ENCODE results near the gene STPG4.
"Not testable (repeated sequence)": the region's sequence is repeated elsewhere in the genome, so short reads cannot be mapped to it uniquely, and the experiment has no call there.

STPG4 gene

GRCh38 chr2:47173986-47174732 is 19.1 kb upstream of the STPG4 start:
- DNase-seq (ENCODE audit: low read depth, low spot score), result peak; percentile 41

DNA sequence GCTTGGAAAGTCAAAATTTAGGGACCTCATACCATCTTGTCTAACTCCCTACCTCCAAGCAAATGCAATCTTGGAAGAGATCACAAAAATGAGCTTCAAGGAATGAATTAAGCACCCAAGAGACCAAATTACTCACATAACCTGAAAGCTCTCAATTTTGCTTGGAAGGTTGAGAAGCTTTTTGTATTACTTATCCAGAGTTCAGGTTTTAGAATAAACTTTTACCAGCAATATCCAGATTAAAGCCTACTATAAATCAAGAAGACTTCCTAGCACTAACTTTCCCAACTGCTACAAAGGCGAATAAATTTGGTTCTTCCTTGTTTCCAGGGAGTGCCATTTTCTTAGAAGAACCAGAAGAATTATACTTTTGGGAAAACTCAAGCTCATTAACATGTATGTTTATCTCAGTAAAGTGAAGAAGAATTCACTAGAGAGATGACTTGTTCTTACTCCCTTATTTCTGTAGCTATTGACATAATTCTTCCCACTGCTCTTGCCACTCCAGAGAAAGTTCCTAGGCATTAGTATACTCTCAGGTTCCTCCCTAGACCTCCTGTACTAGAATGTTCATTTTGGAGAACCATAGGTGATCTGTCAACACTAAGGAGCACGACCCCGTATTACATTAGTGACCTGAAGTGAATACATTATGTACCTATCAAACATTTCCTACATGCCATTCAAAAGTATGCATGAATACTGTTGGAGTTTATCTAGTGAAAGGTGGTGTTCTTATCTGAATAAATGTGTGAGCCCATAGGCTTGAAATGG is 18.0 kb upstream of the STPG4 start:
- no peak for DNase-seq (ENCODE audit: low read depth, low spot score)

DNA sequence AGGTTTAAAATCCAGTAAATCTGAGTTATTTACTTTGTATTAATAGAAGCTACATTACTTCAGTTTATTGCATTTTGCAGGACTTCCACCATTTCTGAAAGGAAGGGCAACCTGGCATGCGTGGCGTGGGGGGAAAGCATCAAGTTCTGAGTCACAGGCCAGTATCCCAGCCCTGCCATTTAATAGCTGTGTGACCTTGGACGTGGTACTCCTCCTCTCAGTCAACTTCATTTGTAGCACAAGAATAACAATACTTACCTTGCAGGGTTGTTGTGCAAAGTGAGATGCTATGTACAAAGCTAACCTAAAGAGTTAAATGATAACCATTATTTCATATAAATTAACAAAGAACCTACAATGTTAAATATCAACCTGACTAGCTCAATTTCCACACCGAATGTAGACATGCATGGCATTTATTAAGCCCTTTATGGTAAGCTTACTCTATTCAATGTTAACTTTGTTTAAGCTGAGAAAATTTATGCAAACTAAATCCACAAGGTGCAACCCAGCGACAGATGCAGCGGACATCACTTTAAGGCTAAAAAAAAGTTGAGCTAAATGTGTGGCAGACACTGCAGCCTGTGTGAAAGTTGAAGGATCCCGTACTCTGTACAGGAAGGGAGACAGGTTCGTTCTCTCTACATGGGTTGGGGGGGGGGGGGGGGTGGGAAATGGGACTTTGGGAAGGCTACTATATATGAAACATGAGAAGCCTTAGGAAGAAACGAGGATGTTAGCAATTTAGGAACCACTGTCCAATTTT is 17.2 kb upstream of the STPG4 start:
- DNase-seq (ENCODE audit: low read depth, low spot score), result peak; percentile 37

GRCh38 chr2:47169784-47170183 is 14.7 kb upstream of the STPG4 start:
- DNase-seq (ENCODE audit: low read depth, low spot score), result no peak

DNA sequence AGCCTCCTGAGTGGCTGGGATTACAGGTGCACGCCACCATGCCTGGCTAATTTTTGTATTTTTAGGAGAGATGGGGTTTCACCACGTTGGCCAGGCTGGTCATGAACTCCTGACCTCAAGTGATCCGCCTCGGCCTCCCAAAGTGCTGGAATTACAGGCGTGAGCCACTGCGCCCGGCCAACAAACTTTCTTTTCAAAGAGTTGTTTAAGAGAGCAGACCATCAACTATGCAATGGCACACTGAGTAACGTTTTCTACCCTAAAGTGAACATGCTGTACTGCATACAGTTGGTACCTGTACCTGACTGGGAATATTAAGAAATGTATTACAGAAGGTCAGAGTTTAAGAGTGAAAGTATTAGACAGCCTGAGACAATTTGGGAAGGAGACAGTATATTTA is 13.8 kb upstream of the STPG4 start:
- not testable (repeated sequence) for DNase-seq (ENCODE audit: low read depth, low spot score)

DNA sequence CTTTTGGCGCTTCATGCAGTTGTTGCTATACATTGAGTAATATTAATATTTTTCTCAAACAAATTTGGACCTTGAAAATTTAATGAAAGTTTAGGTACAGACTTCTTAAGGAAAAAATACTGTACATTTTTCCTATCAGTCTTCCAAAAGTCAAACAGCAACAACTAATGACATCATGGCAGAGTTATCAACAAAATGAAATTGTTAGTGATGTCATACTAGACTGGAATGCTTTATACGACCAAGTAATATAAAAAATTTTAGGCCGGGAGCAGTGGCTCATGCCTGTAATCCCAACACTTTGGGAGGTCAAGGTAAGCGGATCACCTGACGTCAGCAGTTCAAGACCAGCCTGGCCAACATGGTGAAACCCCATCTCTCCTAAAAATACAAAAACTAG is 12.0 kb upstream of the STPG4 start:
- no peak for DNase-seq (ENCODE audit: low read depth, low spot score)

GRCh38 chr2:47165001-47165555 is 10.0 kb upstream of the STPG4 start:
- DNase-seq (ENCODE audit: low read depth, low spot score), result no peak

DNA sequence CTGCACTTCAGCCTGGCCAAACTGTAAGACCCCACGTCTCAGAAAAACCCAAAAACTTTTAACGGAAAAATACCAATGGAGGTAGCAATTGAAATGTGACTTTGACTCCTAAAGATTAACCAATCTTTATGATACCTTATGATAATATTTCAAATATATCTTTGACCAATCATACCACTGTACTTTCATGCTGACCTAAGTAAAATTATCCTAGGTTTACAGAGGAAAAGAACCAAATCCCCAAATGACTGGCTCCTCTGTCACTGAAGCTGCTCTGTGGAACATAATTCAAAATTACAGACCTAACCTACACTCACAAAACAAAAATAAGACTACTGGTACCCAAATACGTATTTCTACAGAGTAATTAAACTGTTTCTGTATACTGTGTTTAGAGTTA is 7.7 kb upstream of the STPG4 start:
- DNase-seq (ENCODE audit: low read depth, low spot score), result no peak

DNA sequence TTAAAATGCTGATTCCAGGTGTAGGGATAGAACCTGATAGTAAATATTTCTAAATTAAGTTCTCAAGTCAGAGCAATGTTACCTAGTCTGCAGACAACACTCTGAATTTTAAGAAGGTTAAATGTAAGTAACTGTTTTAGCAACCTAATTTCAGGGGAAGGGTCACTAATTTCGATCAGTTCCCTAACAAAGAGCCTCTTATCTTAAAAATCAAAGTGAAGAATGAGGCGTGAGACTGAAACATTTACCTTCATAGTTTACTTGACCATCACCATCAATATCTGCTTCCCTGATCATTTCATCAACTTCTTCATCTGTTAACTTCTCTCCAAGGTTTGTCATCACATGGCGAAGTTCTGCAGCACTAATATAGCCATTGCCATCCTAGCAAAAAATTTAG is 6.4 kb upstream of the STPG4 start:
- no peak for DNase-seq (ENCODE audit: low read depth, low spot score)

- no peak for DNase-seq (ENCODE audit: low read depth, low spot score)
Measured at GRCh38 chr2:47160660-47161059, 5.6 kb upstream of the STPG4 start.

DNA sequence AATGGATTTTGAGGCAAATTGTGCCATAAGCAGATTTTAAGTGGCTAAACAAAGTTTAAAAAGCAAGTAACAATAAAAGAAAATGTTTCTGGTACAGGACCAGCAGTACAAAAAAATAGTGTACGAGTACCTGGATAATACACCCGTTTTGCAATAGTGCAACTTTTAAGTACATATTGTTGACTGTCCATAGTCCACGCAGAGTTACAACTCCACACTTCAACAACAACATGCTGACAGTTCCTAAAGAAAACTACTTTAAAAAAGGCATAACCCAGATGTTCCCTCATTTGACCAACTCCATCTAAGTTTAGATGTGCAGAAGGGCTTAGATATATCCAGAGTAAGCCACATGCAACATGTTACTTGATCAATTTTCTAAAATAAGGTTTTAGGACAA is 5.1 kb upstream of the STPG4 start:
- no peak for DNase-seq (ENCODE audit: low read depth, low spot score)

GRCh38 chr2:47159627-47160026 is 4.5 kb upstream of the STPG4 start:
- no peak for DNase-seq (ENCODE audit: low read depth, low spot score)

GRCh38 chr2:47158576-47158975 is 3.5 kb upstream of the STPG4 start:
- no peak for DNase-seq (ENCODE audit: low read depth, low spot score)

GRCh38 chr2:47152803-47153202 is 2.3 kb downstream of the STPG4 start:
- DNase-seq (ENCODE audit: low read depth, low spot score), result no peak

DNA sequence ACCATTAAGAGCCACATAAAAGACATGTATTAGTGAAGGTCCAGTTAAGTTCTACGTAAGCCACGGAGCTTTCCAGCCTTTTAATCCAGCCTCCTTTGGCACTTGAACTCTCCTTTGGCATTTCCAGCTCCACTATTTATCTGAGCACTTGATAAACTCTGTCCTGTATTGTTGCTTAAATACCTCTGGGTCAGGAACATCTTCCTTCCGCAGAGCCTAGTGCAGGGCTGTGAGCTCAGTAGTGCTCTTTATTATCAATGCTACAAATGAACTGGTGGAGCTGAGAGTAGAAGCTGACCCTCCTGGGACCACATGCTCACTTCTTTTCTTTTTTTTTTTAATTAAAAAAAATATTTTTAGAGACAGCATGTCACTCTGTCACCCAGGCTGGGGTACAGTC is 4.9 kb downstream of the STPG4 start:
- DNase-seq (ENCODE audit: low read depth, low spot score), result no peak

DNA sequence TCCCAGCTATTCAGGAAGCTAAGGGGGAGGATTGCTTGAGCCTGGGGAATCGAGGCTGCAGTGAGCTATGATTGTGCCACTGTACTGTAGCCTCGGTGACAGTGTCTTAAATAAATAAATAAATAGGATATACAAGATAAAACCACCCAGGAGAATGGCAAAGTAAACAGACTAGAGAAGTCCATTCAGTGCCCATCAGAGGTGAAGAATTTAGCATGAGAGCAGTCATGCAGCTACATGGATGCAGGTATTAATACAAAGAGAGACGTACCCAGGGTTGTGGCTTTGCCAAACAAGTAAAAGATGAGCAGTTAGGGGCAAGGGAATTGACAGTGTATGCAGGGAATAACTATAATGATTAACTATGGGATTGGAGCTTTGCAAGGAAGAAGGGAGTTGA is 8.1 kb downstream of the STPG4 start:
- no peak for DNase-seq (ENCODE audit: low read depth, low spot score)

DNA sequence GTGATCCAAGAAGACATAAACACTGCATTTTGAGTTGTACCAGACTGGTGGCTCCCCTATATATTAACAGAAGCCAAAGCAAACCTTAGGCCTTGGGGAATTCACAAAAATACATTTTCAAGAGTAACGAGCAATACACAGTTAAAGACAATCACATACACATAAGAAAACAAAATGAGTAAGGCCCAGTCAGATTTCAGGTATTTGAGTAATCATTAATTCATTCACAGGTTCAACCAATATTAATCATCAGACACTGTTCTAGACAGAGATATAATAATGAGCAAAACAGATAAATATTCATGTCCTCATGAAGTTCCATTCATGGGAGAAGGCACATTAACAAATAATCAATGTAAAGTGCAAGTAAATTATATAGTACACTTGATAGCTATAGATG is 9.6 kb downstream of the STPG4 start:
- no peak for DNase-seq (ENCODE audit: low read depth, low spot score)

DNA sequence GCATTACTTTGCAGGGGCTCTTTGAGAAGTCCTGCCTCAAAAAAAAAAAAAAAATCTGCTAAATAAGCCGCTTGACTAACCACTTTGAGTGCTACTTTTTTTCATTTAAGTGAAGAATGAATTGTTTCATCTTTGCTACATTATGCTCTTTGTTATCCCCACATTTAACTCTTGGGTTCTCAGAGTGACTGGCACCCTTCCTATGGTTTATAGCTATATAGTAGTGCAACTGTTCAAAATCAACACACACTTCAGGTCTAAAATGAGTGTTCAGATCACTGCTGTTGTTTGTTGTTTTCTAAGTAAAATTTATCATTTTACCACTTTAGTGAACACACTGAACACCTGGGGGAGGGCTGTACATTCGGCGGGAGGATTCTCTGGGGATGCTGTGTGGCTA is 13.6 kb downstream of the STPG4 start:
- DNase-seq (ENCODE audit: low read depth, low spot score), result no peak

GRCh38 chr2:47134386-47135090 is 20.6 kb downstream of the STPG4 start:
- DNase-seq (ENCODE audit: low read depth, low spot score), result no peak

DNA sequence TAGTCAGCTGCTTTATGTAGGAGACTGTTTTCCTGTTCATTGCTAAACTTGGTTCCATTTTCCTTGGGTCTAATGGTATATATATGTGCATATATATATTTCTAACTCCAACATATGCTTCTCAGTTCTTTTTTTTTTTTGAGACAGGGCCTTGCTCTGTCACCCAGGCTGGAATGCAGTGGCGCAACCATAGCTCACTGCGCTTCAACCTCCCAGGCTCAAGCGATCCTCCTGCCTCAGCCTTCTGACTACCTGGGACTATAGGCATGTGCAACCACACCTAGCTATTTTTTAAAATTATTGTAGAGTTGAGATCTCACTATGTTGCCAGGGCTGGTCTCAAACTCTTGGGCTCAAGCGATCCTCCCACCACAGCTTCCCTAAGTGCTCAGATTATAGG is 22.1 kb downstream of the STPG4 start:
- DNase-seq (ENCODE audit: low read depth, low spot score), result no peak

- no peak for DNase-seq (ENCODE audit: low read depth, low spot score)
Measured at GRCh38 chr2:47129191-47129706, 25.9 kb downstream of the STPG4 start.
